HCT116 (cell line): Measurements from ENCODE around the gene CNNM4. TPM values are rescaled to one million over a fixed set of nuclear protein-coding genes. Genes with fewer than 3 reads are reported as not detected.

ENCODE experiments used
- ATAC-seq: fragments of 200-7000 bp; cut with Tn5 transposase; 2 replicates; pipeline ENCODE4 v1.9.1; 2020; ENCODE audit warnings: mild to moderate bottlenecking, moderate library complexity
- BruUV-seq: library from RNA; stranded (reverse); fragments of 400-500 nt; replicated peaks from 2 replicates; lab custom pipeline; 2021; lab: Mats Ljungman, UMichigan
- CTCF ChIA-PET: fragments of 300-600 bp; sonication (Branson Sonifier 250); formaldehyde crosslinking; loops from one replicate; lab custom pipeline; 2021; ENCODE audit warnings: antibody characterized with exemption; lab: Charles Lee
- POLR2A ChIA-PET: fragments of 300-600, 350-600 bp; sonication (Branson Sonifier 250); formaldehyde crosslinking; loops from one replicate; lab custom pipeline; 2021; ENCODE audit warnings: antibody characterized with exemption; lab: Charles Lee
- RAD21 ChIA-PET, 2 experiments: fragments of 300-600 bp; sonication (Branson Sonifier 250); formaldehyde crosslinking; loops; one replicate each; lab custom pipeline; 2023; ENCODE audit warnings: low total read pairs in 2 of 2; ENCODE audit not compliant: uncharacterized antibody in 2 of 2, unreplicated experiment in 2 of 2, low non-redundant PET in 1 of 2; lab: Charles Lee
- DNase-seq: peaks from one replicate; pipeline ENCODE4 v3.0.0-alpha.2; 2010; ENCODE audit warnings: low read depth, low spot score
- H2AFZ ChIP-seq: fragments of 200-600 bp; shearing (Covaris generic), sonication (generic); 2 replicates; pipeline ENCODE4 v1.6.1; 2017; ENCODE audit warnings: low read depth, mixed run types, mixed read lengths, antibody characterized with exemption, low read length; ENCODE audit not compliant: poor library complexity, severe bottlenecking
- H3K27ac ChIP-seq: 2 replicates; pipeline ENCODE4 v1.5.1; 2012; ENCODE audit warnings: low read depth, low read length
- H3K27me3 ChIP-seq: fragments of 200-600 bp; sonication (generic); 2 replicates; pipeline ENCODE4 v1.6.1; 2016; ENCODE audit warnings: mixed run types, low read length, mixed read lengths; ENCODE audit not compliant: insufficient read depth
- H3K36me3 ChIP-seq, 2 experiments: fragments of 200-500 bp in 1 of 2; fragments of 200-600 bp in 1 of 2; sonication (Bioruptor generic) in 1 of 2; sonication (generic) in 1 of 2; 2 replicates each; pipeline versions ENCODE4 v1.5.1 to v1.6.1; 2014 to 2016; ENCODE audit warnings: low read length in 2 of 2, inconsistent platforms in 1 of 2, mixed read lengths in 1 of 2, mixed run types in 1 of 2; ENCODE audit not compliant: insufficient read depth in 2 of 2, control insufficient read depth in 1 of 2
- H3K4me1 ChIP-seq, 2 experiments: fragments of 200-600 bp in 1 of 2; sonication (generic) in 1 of 2; 2 replicates each; pipeline versions ENCODE4 v1.5.1 to v1.6.1; 2012 to 2017; ENCODE audit warnings: low read length in 2 of 2, inconsistent platforms in 1 of 2, mild to moderate bottlenecking in 1 of 2, mixed read lengths in 1 of 2, mixed run types in 1 of 2, moderate library complexity in 1 of 2; ENCODE audit not compliant: insufficient read depth in 2 of 2, control insufficient read depth in 1 of 2
- H3K4me2 ChIP-seq: fragments of 200-600 bp; sonication (generic); 2 replicates; pipeline ENCODE4 v1.6.1; 2017; ENCODE audit warnings: mixed run types, low read length, mixed read lengths
- H3K4me3 ChIP-seq, 2 experiments: fragments of 200-600 bp in 1 of 2; sonication (generic) in 1 of 2; replicated peaks in 1 of 2; 2 replicates each; pipeline ENCODE4 v1.5.1; 2011 to 2016; ENCODE audit warnings: low read length in 2 of 2, control low read depth in 1 of 2, low read depth in 1 of 2, mild to moderate bottlenecking in 1 of 2, mixed read lengths in 1 of 2, mixed run types in 1 of 2
- H3K79me2 ChIP-seq: fragments of 200-600 bp; sonication (generic); 2 replicates; pipeline ENCODE4 v1.6.1; 2017; ENCODE audit warnings: mild to moderate bottlenecking, mixed run types, low read length, moderate library complexity, mixed read lengths; ENCODE audit not compliant: insufficient read depth
- H3K9ac ChIP-seq: fragments of 200-600 bp; sonication (generic); 2 replicates; pipeline ENCODE4 v1.6.1; 2016; ENCODE audit warnings: low read length, mixed read lengths
- H3K9me2 ChIP-seq: fragments of 200-600 bp; sonication (generic), shearing (Covaris generic); 2 replicates; pipeline ENCODE4 v1.6.1; 2017; ENCODE audit warnings: mixed run types, mild to moderate bottlenecking, moderate library complexity; ENCODE audit not compliant: insufficient read depth
- H3K9me3 ChIP-seq, 2 experiments: fragments of 200-500 bp in 1 of 2; fragments of 200-600 bp in 1 of 2; sonication (Bioruptor generic) in 1 of 2; sonication (generic) in 1 of 2; 2 replicates each; pipeline ENCODE4 v1.6.1; 2014 to 2017; ENCODE audit warnings: low read length in 2 of 2, mixed read lengths in 2 of 2, inconsistent platforms in 1 of 2, low read depth in 1 of 2, mild to moderate bottlenecking in 1 of 2, mixed run types in 1 of 2, moderate library complexity in 1 of 2; ENCODE audit not compliant: control insufficient read depth in 1 of 2, insufficient read depth in 1 of 2
- H4K20me1 ChIP-seq: fragments of 200-600 bp; sonication (generic), shearing (Covaris generic); 2 replicates; pipeline ENCODE4 v1.6.1; 2017; ENCODE audit warnings: mixed run types, mild to moderate bottlenecking, moderate library complexity; ENCODE audit not compliant: insufficient read depth
- CBX3 ChIP-seq: IDR thresholded peaks from 2 replicates; pipeline ENCODE4 v1.6.1; 2012; ENCODE audit warnings: low read depth
- CEBPB ChIP-seq: IDR thresholded peaks from 2 replicates; pipeline ENCODE4 v1.6.1; 2012; ENCODE audit warnings: low read depth
- EGR1 ChIP-seq: IDR thresholded peaks from 2 replicates; pipeline ENCODE4 v1.6.1; 2012; ENCODE audit warnings: low read depth
- ELF1 ChIP-seq: IDR thresholded peaks from 2 replicates; pipeline ENCODE4 v1.6.1; 2012; ENCODE audit warnings: low read depth, borderline replicate concordance
- EZH2 ChIP-seq: fragments of 200-600 bp; sonication (generic); IDR thresholded peaks from 2 replicates; pipeline ENCODE4 v1.6.1; 2017; ENCODE audit warnings: antibody characterized with exemption, mixed run types
- JUND ChIP-seq: IDR thresholded peaks from 2 replicates; pipeline ENCODE4 v1.6.1; 2012
- SRF ChIP-seq: IDR thresholded peaks from 2 replicates; pipeline ENCODE4 v1.6.1; 2012; ENCODE audit warnings: low read depth
- YY1 ChIP-seq: IDR thresholded peaks from 2 replicates; pipeline ENCODE4 v1.6.1; 2011; ENCODE audit warnings: low read length, low read depth, moderate library complexity, mild to moderate bottlenecking; ENCODE audit not compliant: insufficient replicate concordance; ENCODE audit errors: extremely low read depth
- ZFX ChIP-seq: fragments of 450-650 bp; IDR thresholded peaks from 2 replicates; pipeline ENCODE4 v1.6.1; 2017
- ZNF274 ChIP-seq: fragments of 200-500 bp; sonication (Bioruptor generic); IDR thresholded peaks from 2 replicates; pipeline ENCODE4 v1.6.1; 2014; ENCODE audit warnings: mild to moderate bottlenecking, low read depth, low read length, inconsistent platforms
- intact Hi-C: fragments of 100-400 bp; cut with micrococcal nuclease; formaldehyde crosslinking; loops from 2 replicates; pipeline ENCODE4 v1.10.0; 2022
- total RNA-seq: library from RNA; stranded (reverse); gene quantifications from one replicate; pipeline ENCODE4 v1.2.1, GENCODE V29; 2021; ENCODE audit not compliant: unreplicated experiment
- TF ChIP-seq, protein P1 (sequence below): IDR thresholded peaks from 2 replicates; pipeline ENCODE4 v1.6.1; 2012
- TF ChIP-seq, protein P2 (sequence below): IDR thresholded peaks from 2 replicates; pipeline ENCODE4 v1.6.1; 2012; ENCODE audit warnings: low read depth
- TF ChIP-seq, protein P3 (sequence below): IDR thresholded peaks from 2 replicates; pipeline ENCODE4 v1.6.1; 2012
- TF ChIP-seq, protein P4 (sequence below): IDR thresholded peaks from 2 replicates; pipeline ENCODE4 v1.6.1; 2011; ENCODE audit warnings: mild to moderate bottlenecking, low read length, moderate library complexity; ENCODE audit not compliant: insufficient replicate concordance; ENCODE audit errors: extremely low read depth

The CNNM4 gene
- total RNA-seq, 1 experiment from 2014 or later = 7.9 TPM

DNA sequence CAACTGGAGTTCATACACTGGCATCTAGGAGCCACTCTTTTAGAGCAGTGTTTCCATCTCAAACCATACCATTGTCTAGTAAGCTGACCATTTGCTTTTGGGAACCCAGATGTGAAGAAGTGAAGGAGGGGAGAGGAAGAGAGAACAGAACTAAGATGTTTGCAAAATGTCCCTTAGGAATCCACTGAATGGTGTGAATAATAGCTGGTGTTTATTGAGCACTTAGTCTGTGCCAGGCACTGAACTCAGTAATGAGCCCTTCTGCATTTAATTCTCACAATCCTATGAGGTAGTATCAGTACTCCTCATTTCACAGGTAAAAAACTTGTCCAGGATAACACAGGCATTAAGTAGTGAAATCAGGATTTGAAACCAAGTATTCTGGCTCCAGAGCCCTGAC is 44.3 kb upstream of the CNNM4 start:
- Histone ChIP-seq H3K27me3 (no peaks in the 10 kb centered on the region), H3K36me3 (peaks cover 0 to 9% of the 10 kb centered on the region in 2 experiments; a peak in 2 of 4 replicates), H3K4me2 (no peak overlapping the region), H2AFZ (no peak overlapping the region), H3K4me1 (no peaks in the 10 kb centered on the region), H3K9me3 (no peaks in the 10 kb centered on the region), H4K20me1 (no peaks in the 10 kb centered on the region), H3K9ac (no peak overlapping the region), H3K79me2 (no peaks in the 10 kb centered on the region)
- no peak for DNase-seq
- RAD21 ChIA-PET = no interaction called here
- intact Hi-C loops = no loop called here
- no TSS peak for BruUV-seq
- TF ChIP-seq ZNF274 (no peak), JUND (no peak)
- TF ChIP-seq, protein P1, sequence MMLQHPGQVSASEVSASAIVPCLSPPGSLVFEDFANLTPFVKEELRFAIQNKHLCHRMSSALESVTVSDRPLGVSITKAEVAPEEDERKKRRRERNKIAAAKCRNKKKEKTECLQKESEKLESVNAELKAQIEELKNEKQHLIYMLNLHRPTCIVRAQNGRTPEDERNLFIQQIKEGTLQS = no peak
- TF ChIP-seq, protein P2, sequence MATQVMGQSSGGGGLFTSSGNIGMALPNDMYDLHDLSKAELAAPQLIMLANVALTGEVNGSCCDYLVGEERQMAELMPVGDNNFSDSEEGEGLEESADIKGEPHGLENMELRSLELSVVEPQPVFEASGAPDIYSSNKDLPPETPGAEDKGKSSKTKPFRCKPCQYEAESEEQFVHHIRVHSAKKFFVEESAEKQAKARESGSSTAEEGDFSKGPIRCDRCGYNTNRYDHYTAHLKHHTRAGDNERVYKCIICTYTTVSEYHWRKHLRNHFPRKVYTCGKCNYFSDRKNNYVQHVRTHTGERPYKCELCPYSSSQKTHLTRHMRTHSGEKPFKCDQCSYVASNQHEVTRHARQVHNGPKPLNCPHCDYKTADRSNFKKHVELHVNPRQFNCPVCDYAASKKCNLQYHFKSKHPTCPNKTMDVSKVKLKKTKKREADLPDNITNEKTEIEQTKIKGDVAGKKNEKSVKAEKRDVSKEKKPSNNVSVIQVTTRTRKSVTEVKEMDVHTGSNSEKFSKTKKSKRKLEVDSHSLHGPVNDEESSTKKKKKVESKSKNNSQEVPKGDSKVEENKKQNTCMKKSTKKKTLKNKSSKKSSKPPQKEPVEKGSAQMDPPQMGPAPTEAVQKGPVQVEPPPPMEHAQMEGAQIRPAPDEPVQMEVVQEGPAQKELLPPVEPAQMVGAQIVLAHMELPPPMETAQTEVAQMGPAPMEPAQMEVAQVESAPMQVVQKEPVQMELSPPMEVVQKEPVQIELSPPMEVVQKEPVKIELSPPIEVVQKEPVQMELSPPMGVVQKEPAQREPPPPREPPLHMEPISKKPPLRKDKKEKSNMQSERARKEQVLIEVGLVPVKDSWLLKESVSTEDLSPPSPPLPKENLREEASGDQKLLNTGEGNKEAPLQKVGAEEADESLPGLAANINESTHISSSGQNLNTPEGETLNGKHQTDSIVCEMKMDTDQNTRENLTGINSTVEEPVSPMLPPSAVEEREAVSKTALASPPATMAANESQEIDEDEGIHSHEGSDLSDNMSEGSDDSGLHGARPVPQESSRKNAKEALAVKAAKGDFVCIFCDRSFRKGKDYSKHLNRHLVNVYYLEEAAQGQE = no peak
- TF ChIP-seq, protein P3, sequence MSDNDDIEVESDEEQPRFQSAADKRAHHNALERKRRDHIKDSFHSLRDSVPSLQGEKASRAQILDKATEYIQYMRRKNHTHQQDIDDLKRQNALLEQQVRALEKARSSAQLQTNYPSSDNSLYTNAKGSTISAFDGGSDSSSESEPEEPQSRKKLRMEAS = no peak
- TF ChIP-seq, all 23 proteins: peak for 0
- ATAC-seq = no peak
- Histone ChIP-seq H3K9me2 (no peaks in the 10 kb centered on the region), H3K4me3 (no peak overlapping the region), H3K27ac (no peak overlapping the region)
- POLR2A ChIA-PET = no interaction called here
- CTCF ChIA-PET = no interaction called here

DNA sequence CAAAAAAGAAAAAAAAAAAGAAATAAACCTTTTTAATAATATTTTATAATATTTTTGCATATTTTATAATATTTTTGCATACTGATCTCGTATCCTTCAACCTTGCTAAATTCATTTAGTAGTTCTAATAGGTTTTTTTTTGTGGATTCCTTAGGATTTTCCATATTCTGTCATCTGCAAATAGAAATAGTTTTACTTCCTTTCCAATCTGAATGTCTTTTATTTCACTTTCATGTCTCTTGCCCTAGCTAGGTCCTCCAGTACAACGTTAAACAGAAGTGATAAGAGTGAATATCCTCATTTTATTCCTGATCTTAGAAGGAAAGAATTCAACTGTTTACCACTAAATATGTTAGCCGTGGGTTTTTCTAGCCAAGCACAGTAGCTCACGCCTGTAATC is 34.6 kb upstream of the CNNM4 start:
- Histone ChIP-seq H3K27me3 (no peaks in the 10 kb centered on the region), H4K20me1 (no peaks in the 10 kb centered on the region), H3K4me2 (no peak overlapping the region), H3K27ac (no peak overlapping the region), H3K4me3 (no peak overlapping the region), H3K4me1 (no peaks in the 10 kb centered on the region), H2AFZ (no peak overlapping the region), H3K79me2 (no peaks in the 10 kb centered on the region), H3K9me2 (no peaks in the 10 kb centered on the region), H3K36me3 (peaks cover 3 to 16% of the 10 kb centered on the region in 2 experiments; a peak in 2 of 4 replicates), H3K9me3 (no peaks in the 10 kb centered on the region), H3K9ac (no peak overlapping the region)
- ChIA-PET CTCF (no interaction called here), RAD21 (no interaction called here), POLR2A (no interaction called here)
- ATAC-seq (no peak), DNase-seq (no peak)
- intact Hi-C loops = no loop called here
- BruUV-seq = no TSS peak
- TF ChIP-seq CBX3 = no peak
- TF ChIP-seq, protein P4, sequence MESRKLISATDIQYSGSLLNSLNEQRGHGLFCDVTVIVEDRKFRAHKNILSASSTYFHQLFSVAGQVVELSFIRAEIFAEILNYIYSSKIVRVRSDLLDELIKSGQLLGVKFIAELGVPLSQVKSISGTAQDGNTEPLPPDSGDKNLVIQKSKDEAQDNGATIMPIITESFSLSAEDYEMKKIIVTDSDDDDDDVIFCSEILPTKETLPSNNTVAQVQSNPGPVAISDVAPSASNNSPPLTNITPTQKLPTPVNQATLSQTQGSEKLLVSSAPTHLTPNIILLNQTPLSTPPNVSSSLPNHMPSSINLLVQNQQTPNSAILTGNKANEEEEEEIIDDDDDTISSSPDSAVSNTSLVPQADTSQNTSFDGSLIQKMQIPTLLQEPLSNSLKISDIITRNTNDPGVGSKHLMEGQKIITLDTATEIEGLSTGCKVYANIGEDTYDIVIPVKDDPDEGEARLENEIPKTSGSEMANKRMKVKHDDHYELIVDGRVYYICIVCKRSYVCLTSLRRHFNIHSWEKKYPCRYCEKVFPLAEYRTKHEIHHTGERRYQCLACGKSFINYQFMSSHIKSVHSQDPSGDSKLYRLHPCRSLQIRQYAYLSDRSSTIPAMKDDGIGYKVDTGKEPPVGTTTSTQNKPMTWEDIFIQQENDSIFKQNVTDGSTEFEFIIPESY = no peak
- no peak for TF ChIP-seq JUND
- no peak for TF ChIP-seq EZH2
- TF ChIP-seq CEBPB = no peak
- no peak for TF ChIP-seq YY1
- TF ChIP-seq ZFX = no peak
- TF ChIP-seq EGR1 = no peak
- no peak for TF ChIP-seq SRF
- TF ChIP-seq ELF1 = no peak
